H54 (cell line): ENCODE results near the gene CNBD2.
"Not testable (repeated sequence)": the region's sequence is repeated elsewhere in the genome, so short reads cannot be mapped to it uniquely, and the experiment has no call there.

Experiments used
- DNase-seq: peaks from one replicate; pipeline ENCODE4 v3.0.0; 2011; ENCODE audit warnings: low spot score, mixed read lengths; ENCODE audit not compliant: insufficient read length
- FAIRE-seq: peaks from 3 replicates; lab custom pipeline; 2011; peaks lifted over from hg19 to GRCh38; lab: Jason Lieb, UNC
- POLR2A ChIP-seq: IDR thresholded peaks from 2 replicates; pipeline ENCODE4 v1.6.1; 2011; ENCODE audit warnings: low read depth, mild to moderate bottlenecking, low read length

CNBD2 gene

DNA sequence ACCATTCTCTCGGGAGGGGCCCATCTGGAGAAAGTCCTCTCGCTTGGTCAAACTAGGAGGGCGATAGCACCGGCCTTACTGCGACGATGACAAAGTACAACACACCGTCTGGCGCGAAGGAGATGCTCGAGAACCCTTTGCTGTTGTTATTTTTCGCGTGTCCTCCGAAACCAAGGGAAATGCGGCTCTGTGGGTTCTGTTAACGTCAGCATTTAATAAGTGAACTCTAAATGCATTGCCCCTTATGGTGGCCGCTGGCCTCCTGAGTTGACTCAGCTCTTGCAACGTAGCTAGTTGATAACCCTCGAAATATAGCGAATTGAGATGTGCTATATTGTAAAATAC, 13.5 kb upstream of the CNBD2 start:
- DNase-seq = no peak
- no peak for TF ChIP-seq POLR2A

DNA sequence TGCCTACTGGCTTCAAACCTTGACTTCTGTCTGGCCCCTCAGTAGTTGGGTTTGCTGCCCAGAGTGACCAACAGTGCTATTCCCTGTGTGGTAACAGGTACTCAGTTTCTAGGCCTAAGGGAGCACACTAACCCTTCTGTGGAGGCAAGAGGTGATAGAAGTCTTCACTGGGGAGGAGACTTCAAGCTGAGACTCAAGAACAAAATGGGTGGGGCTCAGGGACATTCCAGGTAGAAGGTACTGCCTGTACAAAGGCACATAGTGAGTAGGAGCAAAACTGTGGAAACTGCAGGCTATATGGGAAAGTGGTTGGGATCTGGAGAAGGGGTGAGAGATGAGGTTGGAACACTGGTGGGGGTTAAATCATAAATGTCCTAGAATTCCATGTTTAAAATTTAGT, 11.8 kb upstream of the CNBD2 start:
- FAIRE-seq (no peak), DNase-seq (no peak)
- TF ChIP-seq POLR2A = no peak

More for the DNA sequence above, 13.5 kb upstream of the CNBD2 start:
- FAIRE-seq = no peak

DNA sequence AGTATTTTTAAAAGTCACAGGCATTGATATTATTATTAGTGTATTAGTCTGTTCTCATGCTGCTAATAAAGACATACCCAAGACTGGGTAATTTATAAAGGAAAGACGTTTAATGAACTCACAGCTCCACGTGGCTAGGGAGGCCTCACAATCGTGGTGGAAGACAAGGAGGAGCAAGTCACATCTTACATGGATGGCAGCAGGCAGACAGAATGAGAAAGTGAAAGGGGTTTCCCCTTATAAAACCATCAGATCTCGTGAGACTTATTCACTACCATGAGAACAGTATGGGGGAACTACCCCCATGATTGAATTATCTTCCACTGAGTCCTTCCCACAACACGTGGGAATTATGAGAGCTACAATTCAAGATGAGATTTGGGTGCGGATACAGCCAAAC, 9.1 kb upstream of the CNBD2 start:
- not testable (repeated sequence) for FAIRE-seq, DNase-seq

DNA sequence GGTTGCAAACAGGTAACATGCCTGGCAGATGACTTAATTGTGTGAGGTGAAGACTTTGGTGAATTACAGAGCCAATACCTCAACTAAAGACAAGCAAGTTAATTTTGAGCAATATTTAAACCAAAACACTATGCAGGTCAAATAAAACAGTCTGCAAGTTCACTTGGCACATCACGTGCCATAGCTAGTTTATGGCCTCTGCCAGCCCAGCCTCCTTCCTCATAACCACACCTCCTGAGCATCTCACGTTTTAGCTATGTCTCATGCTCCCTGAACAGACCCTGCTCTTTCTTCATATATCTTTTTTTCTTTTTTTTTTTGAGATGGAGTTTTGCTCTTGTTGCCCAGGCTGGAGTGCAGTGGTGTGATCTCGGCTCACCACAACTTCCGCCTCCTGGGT, 4.5 kb upstream of the CNBD2 start:
- TF ChIP-seq POLR2A = no peak
- DNase-seq (no peak), FAIRE-seq (no peak)

DNA sequence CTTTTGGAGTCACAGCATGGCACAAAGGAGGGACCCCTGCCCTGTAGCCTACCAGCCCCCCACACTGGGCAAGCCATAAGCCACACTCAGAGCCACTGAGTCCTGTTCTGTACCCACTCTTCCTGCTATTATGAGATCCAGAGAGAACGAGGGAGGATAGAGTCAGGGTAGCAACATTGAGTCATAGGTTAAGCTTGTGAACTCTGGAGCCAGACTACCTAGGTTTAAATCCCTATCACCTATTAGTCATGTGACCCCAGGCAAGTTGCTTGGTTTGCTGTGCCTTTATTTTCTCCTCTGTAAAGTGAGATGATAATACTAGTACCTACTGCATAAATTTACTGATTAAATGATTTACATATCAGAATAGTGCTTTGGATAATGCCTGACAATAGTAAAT, 540 bp downstream of the CNBD2 start:
- no peak for TF ChIP-seq POLR2A
- FAIRE-seq (no peak), DNase-seq (no peak)

DNA sequence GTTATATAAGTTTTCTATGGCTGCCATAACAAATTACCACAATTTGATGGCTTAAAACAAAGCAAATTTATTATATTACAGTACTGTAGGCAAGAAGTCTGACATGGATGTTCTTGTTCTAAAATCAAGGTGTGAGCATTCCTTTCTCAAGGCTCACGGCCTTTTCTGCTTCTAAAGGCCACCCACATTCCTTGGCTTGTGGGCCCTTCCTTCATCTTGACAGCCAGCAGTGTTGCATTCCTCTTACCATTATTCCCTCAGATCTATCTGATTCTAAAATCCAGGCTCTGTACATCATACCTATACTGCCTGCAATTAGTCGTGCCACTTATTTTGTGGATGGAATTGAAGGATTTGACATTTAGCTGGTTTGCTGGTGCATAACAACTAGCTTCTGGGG, 3.6 kb downstream of the CNBD2 start:
- FAIRE-seq (no peak), DNase-seq (no peak)
- no peak for TF ChIP-seq POLR2A

DNA sequence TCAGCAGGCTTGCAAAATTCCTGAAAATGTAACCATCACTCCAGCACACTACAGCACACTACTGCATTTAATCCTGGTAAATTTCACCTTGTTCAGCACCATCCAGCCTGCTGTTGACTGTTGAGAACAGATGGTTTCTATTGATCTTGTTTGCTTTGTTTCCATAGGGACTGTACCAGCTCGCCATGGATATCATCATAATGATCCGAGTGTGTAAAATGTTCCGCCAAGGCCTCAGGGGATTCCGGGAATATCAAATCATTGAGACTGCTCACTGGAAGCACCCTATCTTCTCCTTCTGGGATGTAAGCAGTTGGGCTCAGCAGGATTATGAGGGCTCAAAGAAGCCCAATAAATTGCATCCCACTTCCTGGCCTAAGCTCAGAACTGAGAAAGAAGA, 4.1 kb downstream of the CNBD2 start:
- no peak for TF ChIP-seq POLR2A
- DNase-seq (no peak), FAIRE-seq (no peak)

DNA sequence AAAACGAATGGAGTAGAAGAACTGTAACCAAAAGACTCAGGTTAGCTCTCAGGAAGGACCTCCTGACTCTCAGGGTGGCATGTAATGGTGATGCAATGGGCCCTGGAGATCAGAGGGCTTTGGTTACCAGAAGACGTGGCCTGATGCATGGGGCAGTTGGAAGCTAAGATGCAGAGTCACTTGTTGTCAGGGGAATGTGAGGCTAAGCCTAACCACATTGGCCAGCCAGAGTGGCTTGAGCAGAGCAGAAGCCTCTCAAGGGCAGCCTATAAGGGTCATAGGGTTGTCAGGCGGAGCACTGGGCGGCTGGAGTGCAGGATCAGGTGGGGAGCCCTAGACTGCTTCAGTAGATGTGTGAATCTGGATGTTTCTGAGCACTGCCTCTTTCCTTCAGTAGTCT, 5.9 kb downstream of the CNBD2 start:
- no peak for DNase-seq
- FAIRE-seq = no peak
- TF ChIP-seq POLR2A = no peak

DNA sequence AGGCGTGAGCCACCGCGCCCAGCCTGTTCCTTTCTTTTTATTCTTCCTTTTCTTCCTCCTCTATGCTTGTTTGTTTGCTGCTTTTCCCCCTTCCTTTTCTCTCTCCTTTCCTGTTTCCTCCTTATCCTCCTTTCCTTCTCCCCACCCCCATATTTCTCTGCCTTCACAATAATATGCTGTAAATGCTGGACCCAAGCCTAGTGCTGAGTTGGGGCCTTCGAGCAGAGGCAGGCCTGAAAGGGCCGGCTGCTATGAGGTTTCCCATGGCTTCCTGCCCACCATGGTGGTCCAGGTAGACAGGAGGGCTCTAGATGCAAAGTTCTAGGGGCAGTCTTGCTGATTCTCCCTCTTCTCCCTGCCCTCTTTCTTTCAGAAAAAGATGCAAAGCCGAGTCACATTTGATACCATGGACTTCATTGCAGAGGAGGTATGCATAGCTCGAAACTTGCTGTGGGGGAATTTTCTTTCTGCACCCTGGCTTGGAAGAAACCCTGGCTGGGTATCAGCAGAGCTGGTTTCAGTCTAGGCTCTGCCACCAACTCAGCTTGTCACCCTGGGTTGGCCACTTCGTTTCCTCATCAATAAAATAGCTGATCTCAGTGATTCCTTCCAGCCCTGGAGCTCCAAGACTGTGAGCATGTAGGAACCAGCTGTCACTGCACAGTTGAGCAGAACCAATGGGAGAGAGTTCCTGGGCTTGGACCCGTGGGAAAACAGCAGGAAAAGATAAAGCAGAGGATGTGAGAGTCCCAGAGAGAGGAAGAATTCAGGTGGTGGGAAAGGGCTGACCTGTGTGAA, 7.4 kb downstream of the CNBD2 start:
- no peak for FAIRE-seq
- TF ChIP-seq POLR2A = no peak
- DNase-seq = no peak

DNA sequence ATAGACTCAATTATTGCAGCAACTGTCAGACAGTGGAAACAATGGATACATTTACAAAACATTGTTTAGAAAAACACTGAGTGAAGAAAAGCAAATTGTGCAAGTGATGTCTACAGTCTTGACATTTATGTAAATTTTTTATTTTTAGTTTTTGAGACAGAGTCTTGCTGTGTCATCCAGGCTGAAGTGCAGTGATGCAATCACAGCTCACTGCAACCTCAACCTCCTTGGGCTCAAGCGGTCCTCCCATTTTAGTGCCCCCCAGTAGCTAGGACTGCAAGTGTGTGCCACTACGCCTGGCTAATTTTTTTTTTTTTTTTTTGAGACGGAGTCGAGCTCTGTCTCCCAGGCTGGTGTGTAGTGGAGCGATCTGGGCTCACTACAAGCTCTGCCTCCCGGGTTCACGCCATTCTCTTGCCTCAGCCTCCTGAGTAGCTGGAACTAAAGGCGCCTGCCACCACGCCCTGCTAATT, 9.7 kb downstream of the CNBD2 start:
- DNase-seq (no peak), FAIRE-seq (no peak)
- no peak for TF ChIP-seq POLR2A

DNA sequence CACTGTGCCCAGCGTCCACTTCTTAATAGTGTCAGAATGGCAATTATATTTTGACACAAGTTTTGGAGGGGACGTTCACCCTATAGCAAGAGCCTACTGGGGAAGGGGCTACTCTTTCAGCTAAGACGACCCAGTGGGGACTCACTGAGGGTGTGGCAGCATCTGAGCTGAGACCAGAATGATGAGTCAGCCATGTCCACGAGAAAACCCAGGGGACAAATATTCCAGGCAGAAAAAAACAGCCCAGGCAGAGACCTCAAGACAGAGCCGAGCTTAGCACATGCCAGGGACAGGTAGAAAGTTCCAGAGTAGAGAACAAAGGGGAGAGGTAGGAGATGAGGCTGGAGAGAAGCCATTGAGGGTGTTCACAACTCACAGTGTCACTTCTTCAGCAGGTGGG, 11.2 kb downstream of the CNBD2 start:
- TF ChIP-seq POLR2A = no peak
- no peak for DNase-seq
- FAIRE-seq = no peak

DNA sequence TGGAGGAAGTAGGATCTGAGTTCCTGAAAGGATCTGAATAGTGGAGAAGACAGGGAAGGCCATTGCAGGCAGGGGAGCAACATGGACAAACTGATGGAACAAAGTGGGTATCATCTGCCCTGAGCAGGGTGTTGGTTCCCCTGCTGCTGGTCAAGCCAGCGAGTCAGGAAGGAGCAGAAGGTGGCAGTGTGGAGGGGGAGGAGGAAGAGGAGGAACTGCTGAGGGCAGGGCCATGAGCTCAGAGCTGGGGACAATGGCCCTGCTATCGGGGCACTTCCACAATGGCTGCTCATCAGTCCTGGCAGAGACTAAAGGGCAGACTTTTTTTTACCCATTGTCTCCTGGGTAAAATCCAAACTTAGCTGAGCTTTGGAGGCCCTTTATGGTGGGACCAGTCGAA, 13.6 kb downstream of the CNBD2 start:
- FAIRE-seq (no peak), DNase-seq (no peak)
- no peak for TF ChIP-seq POLR2A

DNA sequence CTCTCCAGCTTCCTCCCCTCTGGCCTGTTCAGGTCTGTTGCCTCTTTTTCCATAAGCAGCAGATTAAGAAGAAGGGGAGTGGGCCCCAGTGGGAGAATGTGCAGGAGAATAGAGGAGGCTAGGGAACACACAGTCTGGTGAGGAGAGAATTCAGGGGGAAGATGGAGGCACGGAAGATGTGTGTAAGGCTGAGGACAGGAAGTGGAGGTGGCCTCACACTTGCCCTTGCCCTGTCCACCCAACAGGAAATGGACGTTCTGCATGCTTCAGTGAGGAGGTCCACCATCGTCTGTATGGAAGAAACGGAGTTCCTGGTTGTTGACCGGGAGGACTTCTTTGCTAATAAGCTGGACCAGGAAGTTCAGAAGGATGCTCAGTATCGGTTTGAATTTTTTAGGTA, 16.0 kb downstream of the CNBD2 start:
- DNase-seq (no peak), FAIRE-seq (no peak)
- no peak for TF ChIP-seq POLR2A

DNA sequence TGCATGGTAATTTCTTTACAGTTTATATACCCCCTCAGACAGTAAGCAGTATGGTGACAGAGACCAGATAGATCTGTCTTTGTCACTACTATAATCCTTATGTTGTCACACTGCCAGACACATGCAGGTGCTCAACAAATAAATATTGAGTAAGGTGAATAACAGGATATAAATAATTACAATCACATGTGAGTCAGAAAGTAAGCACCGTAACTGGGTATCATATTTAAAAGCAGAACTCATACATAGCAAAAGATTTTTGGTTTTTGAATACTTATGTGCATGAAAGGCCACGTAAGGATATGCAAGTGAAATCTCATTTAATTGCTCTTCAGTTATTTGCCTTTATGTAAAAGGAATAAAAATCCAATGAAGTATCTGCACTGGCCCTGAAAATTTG, 17.4 kb downstream of the CNBD2 start:
- TF ChIP-seq POLR2A = no peak
- DNase-seq = no peak
- no peak for FAIRE-seq

DNA sequence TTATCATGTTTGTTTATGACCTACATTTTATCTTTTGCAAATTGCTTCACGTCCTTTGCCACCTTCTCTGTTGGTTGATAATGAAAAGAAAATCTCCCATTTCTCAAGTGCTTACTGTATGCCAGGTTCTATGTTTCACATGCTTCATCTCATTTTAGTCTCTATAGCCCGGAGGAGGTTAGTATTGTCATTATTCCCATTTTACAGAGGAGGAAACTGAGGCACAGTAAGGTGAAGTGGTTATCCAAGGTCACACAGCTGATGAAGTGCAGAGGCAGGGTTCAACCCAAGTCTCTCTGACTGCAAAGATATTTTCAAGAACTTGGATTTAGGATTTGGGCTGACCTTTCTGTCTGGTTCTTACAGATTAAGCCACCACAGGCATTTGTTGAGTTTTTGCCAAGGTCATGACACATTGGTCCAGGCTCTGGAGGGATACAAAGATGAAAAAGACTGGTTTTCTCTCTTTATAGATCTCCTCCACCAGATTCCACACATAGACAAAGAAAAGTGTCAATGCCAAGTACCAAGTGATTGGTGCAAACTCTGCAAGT, 20.6 kb downstream of the CNBD2 start:
- FAIRE-seq (no peak), DNase-seq (no peak)
- no peak for TF ChIP-seq POLR2A
